ENCODE results near the gene SLAMF8. TPM values are rescaled to one million over a fixed set of nuclear protein-coding genes. Genes with fewer than 3 reads are reported as not detected.

The SLAMF8 gene
- total RNA-seq = not detected in 2 replicates

DNA sequence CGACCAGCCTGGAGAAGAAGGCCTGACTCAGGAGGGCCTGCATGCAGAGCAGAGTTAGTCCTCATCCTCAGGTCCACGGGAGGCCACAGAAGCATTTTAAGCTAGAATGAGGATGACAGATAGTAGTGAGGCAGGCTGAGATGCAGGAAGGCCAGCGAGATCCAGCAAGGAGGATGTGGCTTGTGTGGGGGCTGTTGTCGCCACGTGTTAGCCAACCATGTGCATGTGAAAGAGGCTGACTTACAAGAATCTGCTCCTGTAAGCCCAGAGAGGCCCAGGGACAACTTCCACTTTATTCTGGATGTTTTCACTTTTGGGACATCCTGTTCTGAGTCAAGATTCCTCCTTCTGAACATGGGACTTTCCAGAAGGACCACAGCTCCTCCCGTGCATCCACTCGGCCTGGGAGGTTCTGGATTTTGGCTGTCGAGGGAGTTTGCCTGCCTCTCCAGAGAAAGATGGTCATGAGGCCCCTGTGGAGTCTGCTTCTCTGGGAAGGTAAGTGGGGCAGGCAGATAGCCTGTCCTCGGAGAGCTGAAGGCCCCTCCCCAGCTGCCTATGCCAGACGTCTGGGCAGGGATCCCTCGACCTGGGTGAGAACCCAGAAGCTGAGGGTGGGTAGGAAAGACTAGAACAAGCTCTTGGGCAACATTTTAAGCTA is at the start of gene SLAMF8:
TSS of gene SLAMF8 (plus strand) at position 433 of the 661 bp plus-strand sequence. CDS start at position 459, 26 bp downstream.

DNA sequence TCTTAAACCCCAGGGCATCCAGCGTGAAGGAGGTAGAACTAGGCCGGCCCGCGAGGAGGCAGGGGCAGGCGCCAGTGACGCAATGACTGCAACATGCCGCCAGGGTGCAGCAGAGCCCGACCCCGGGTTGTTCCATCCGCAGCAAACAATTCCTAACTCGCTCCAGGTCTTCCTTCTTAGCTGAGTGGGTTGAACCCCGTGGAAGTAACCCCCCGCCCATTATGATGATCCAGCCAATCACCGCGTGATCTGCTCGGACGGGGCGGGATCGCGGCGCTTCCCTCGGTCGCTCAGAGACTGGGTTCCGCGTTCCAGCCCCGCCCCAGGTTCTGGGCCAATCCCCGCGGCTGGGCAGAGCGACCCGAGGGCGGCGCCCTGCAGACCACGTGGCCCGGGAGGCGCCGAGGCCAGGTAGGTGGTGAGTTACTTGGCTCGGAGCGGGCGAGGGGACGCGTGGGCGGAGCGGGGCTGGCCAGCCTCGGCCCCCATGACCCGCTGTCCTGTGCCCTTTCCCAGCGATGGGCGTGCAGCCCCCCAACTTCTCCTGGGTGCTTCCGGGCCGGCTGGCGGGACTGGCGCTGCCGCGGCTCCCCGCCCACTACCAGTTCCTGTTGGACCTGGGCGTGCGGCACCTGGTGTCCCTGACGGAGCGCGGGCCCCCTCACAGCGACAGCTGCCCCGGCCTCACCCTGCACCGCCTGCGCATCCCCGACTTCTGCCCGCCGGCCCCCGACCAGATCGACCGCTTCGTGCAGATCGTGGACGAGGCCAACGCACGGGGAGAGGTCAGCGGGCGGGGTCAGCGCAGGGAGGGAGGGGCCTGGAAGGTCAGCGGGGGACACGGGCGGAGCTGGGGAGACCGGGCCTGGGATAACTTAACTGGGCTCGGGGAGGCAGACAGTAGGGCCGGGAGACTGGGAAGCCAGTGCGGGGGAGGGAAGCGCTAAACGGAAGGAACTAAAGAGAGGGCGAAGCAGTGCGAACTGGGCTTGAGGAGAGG is 45.8 kb upstream of the SLAMF8 start, which contains the start of gene DUSP23:
TSS of gene DUSP23 (plus strand) at position 380 of the 1,000 bp plus-strand sequence. CDS start at position 519, 139 bp downstream.

DNA sequence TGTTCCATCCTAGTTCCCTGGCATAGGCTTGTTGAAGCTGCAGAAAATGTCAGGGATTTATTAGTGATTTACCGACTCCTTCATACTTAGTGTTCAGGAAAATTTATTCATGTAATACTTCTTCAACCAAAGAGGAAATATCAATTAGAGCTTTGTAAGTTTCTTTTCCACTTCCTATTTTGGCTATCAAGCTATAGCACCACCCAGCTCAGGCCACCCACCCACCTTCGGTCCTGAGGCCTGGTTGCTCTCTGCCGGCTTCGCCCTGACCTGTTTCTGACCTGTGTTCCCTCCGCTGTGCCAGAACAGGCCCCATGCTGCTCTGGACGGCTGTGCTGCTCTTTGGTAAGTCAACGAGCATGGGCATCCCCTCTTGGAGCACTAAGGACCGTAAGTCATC is 24.6 kb upstream of the SLAMF8 start, which contains the start of gene FCRL6:
TSS of gene FCRL6 (plus strand) at position 250 of the 400 bp plus-strand sequence. CDS start at position 315, 65 bp downstream.

DNA sequence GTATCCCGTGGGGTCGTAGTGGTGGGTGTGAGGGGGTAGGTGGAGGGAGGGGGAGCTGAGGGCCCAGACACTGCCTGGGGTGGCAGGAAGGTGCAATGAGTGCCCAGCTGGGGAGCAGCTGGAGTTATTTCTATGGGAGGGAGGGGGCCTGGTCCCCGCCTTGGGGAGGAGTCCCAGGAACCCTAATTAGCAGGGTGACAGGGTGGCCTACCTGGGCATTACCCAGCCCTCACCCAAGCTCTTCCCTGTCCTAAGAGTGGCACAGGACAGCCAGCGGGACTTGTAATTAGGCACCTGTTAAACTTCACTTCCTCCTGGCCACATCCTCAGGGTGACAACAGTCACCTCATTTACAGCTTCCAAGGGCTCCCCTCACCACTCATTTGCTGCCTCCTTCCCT is 35.9 kb downstream of the SLAMF8 start, which contains the start of gene VSIG8:
TSS of gene VSIG8 (minus strand) at position 101 of the 400 bp plus-strand sequence. CDS start 136 bp downstream, outside the sequence.

Other genes with a start within 250 kb of the SLAMF8 start
- gene APCS, start 239.0 kb upstream of the SLAMF8 start, total RNA-seq = not detected in 2 replicates
- not detected in 2 replicates for gene CRP, start 112.3 kb upstream of the SLAMF8 start, total RNA-seq
- 14.1 and 14.5 TPM in 2 replicates for gene DUSP23, start 45.9 kb upstream of the SLAMF8 start, total RNA-seq
- gene FCRL6, start 24.5 kb upstream of the SLAMF8 start, total RNA-seq = not detected in 2 replicates
- gene VSIG8, start 35.8 kb downstream of the SLAMF8 start, total RNA-seq = under 0.01 TPM in 2 replicates
- gene CFAP45, start 73.3 kb downstream of the SLAMF8 start, total RNA-seq = 0.79 and 1.0 TPM in 2 replicates
- gene TAGLN2, start 98.6 kb downstream of the SLAMF8 start, total RNA-seq = 221 and 355 TPM in 2 replicates
- 0.09 TPM in 1 of 2 replicates, not detected in the other for gene IGSF9, start 118.7 kb downstream of the SLAMF8 start, total RNA-seq
- gene SLAMF9, start 127.4 kb downstream of the SLAMF8 start, total RNA-seq = not detected in 2 replicates
- gene PIGM, start 205.1 kb downstream of the SLAMF8 start, total RNA-seq = 2.8 and 3.2 TPM in 2 replicates
- not detected in 2 replicates for gene KCNJ10, start 243.3 kb downstream of the SLAMF8 start, total RNA-seq